HepG2 (cell line): ENCODE results near the gene HS6ST1. TPM values are rescaled to one million over a fixed set of nuclear protein-coding genes. Genes with fewer than 3 reads are reported as not detected.

Experiments
- ATAC-seq: fragments of 200-7000 bp; cut with Tn5 transposase; 3 replicates; pipeline ENCODE4 v1.9.1; 2020; ENCODE audit warnings: mild to moderate bottlenecking, moderate library complexity
- BruUV-seq: library from RNA; stranded (reverse); fragments of 400-500 nt; replicated peaks from 2 replicates; lab custom pipeline; 2021; lab: Mats Ljungman, UMichigan
- CTCF ChIA-PET: fragments of 300-600 bp; formaldehyde crosslinking; extraction: SDS; loops from one replicate; lab custom pipeline; 2021; ENCODE audit warnings: low total read pairs, inconsistent platforms, low intra/inter-chr PET ratio; lab: Yijun Ruan, JAX
- POLR2A ChIA-PET: fragments of 350-600 bp; sonication (Branson Sonifier 250); formaldehyde crosslinking; loops from one replicate; lab custom pipeline; 2020; ENCODE audit warnings: antibody characterized with exemption, inconsistent platforms; lab: Yijun Ruan, JAX
- DNase-seq: peaks from one replicate; pipeline ENCODE4 v3.0.0-alpha.2; 2015; ENCODE audit warnings: low spot score
- FAIRE-seq: peaks from 3 replicates; lab custom pipeline; 2011; peaks lifted over from hg19 to GRCh38; lab: Jason Lieb, UNC
- H2AFZ ChIP-seq: one replicate; pipeline ENCODE4 v1.6.1; 2011; ENCODE audit warnings: low read length, inconsistent platforms
- H3K27ac ChIP-seq: fragments of 300-600 bp; 3 replicates; pipeline ENCODE4 v1.8.0; 2011; ENCODE audit warnings: mixed run types, mild to moderate bottlenecking, mixed read lengths, low read length, inconsistent platforms; ENCODE audit not compliant: insufficient read depth; ENCODE audit errors: extremely low read length
- H3K27me3 ChIP-seq, 2 experiments: fragments of 200-600 bp in 1 of 2; 2 replicates in 1 of 2; 3 replicates in 1 of 2; pipeline versions ENCODE4 v1.6.0 to v1.8.0; 2011; ENCODE audit warnings: low read length in 2 of 2, mild to moderate bottlenecking in 2 of 2, moderate library complexity in 2 of 2, inconsistent platforms in 1 of 2; ENCODE audit not compliant: insufficient read depth in 2 of 2, control insufficient read depth in 1 of 2
- H3K36me3 ChIP-seq, 2 experiments: fragments of 200-600 bp in 1 of 2; replicated peaks in 1 of 2; 2 replicates in 1 of 2; 3 replicates in 1 of 2; pipeline versions ENCODE4 v1.5.1 to v1.8.0; 2011; ENCODE audit warnings: low read length in 2 of 2, inconsistent platforms in 1 of 2; ENCODE audit not compliant: insufficient read depth in 2 of 2, control insufficient read depth in 1 of 2
- H3K4me1 ChIP-seq: 2 replicates; pipeline ENCODE4 v1.5.1; 2012; ENCODE audit warnings: low read length, inconsistent platforms; ENCODE audit not compliant: insufficient read depth
- H3K4me2 ChIP-seq: 2 replicates; pipeline ENCODE4 v1.6.0; 2011; ENCODE audit warnings: low read depth, low read length, inconsistent platforms
- H3K4me3 ChIP-seq, 3 experiments: fragments of 200-600 bp in 1 of 3; sonication (generic), shearing (Covaris generic) in 1 of 3; replicated peaks in 1 of 3; 2 replicates each; pipeline ENCODE4 v1.5.1; 2011 to 2016; ENCODE audit warnings: low read length in 3 of 3, inconsistent platforms in 2 of 3, low read depth in 2 of 3, mild to moderate bottlenecking in 2 of 3, control low read depth in 1 of 3, mixed read lengths in 1 of 3; ENCODE audit not compliant: insufficient read depth in 1 of 3
- H3K79me2 ChIP-seq: one replicate; pipeline ENCODE4 v1.6.1; 2011; ENCODE audit warnings: low read length, inconsistent platforms; ENCODE audit not compliant: insufficient read depth
- H3K9ac ChIP-seq: 2 replicates; pipeline ENCODE4 v1.6.0; 2011; ENCODE audit warnings: mild to moderate bottlenecking, low read depth, low read length, inconsistent platforms; ENCODE audit not compliant: insufficient read depth
- H3K9me3 ChIP-seq: 2 replicates; pipeline ENCODE4 v1.5.1; 2012; ENCODE audit warnings: mild to moderate bottlenecking, low read length
- H4K20me1 ChIP-seq: 2 replicates; pipeline ENCODE4 v1.6.0; 2011; ENCODE audit warnings: inconsistent platforms, mild to moderate bottlenecking, low read length, moderate library complexity; ENCODE audit not compliant: insufficient read depth
- ELF1 ChIP-seq: sonication (generic); formaldehyde crosslinking; IDR thresholded peaks from 2 replicates; pipeline ENCODE4 v1.4.0; 2020; ENCODE audit warnings: missing genetic modification reagents
- HNRNPLL ChIP-seq: fragments of 200-400 bp; formaldehyde crosslinking; IDR thresholded peaks from 2 replicates; pipeline ENCODE4 v1.6.1; 2017; ENCODE audit warnings: mild to moderate bottlenecking, low read depth, low read length; ENCODE audit not compliant: poor library complexity, severe bottlenecking
- HNRNPUL1 ChIP-seq: fragments of 200-400 bp; formaldehyde crosslinking; IDR thresholded peaks from 2 replicates; pipeline ENCODE4 v1.6.1; 2017; ENCODE audit warnings: low read depth, mild to moderate bottlenecking, low read length, moderate library complexity
- NONO ChIP-seq, 2 experiments: fragments of 450-650 bp in 1 of 2; sonication (generic) in 1 of 2; formaldehyde crosslinking in 1 of 2; IDR thresholded peaks in 1 of 2; conservative IDR thresholded peaks in 1 of 2; 2 replicates each; pipeline versions ENCODE4 v1.6.1 to v1.8.0; 2017 to 2022; ENCODE audit warnings: mild to moderate bottlenecking in 1 of 2, missing genetic modification reagents in 1 of 2, moderate library complexity in 1 of 2
- RFXANK ChIP-seq: IDR thresholded peaks from 2 replicates; pipeline ENCODE4 v1.6.1; 2016
- TEAD3 ChIP-seq: optimal IDR thresholded peaks from 2 replicates; pipeline ENCODE3; 2016; ENCODE audit warnings: borderline replicate concordance
- ZNF253 ChIP-seq: sonication (generic); formaldehyde crosslinking; IDR thresholded peaks from 2 replicates; pipeline ENCODE4 v1.8.0; 2022; ENCODE audit warnings: mild to moderate bottlenecking, missing genetic modification reagents, borderline replicate concordance
- ZNF484 ChIP-seq: sonication (generic); formaldehyde crosslinking; IDR thresholded peaks from 2 replicates; pipeline ENCODE4 v1.5.1; 2020; ENCODE audit warnings: mild to moderate bottlenecking, low read depth, missing genetic modification reagents, borderline replicate concordance
- ZNF672 ChIP-seq: sonication (generic); formaldehyde crosslinking; IDR thresholded peaks from 2 replicates; pipeline ENCODE4 v1.8.1; 2022; ENCODE audit warnings: missing genetic modification reagents
- WGBS: methylation state at CpG from one replicate; pipeline ENCODE4 v1.1.6; 2017; ENCODE audit warnings: low lambda C conversion rate; 5-methylcytosine and 5-hydroxymethylcytosine counted together
- in situ Hi-C: cut with HindIII; loops from 2 replicates; pipeline ENCODE4 v1.10.0; 2017; ENCODE audit warnings: low pct_unique_long_range_greater_than_20kb; ENCODE audit not compliant: extremely low pct_ligation_motif_present
- intact Hi-C: fragments of 100-400 bp; cut with micrococcal nuclease; formaldehyde crosslinking; loops from one replicate; pipeline ENCODE4 v1.10.0; 2022; ENCODE audit not compliant: unreplicated experiment
- polyA plus RNA-seq, 8 experiments: library from polyadenylated mRNA; depleted of rRNA in 3 of 8; stranded (reverse) in 7 of 8; unstranded in 1 of 8; fragments of >200 nt; fragmentation: Illumina TruSeq in 4 of 8; extraction: Trizol in 4 of 8; gene quantifications; 2 replicates each; pipeline versions ENCODE4 v1.2.1 to v1.2.3, GENCODE V29; 2011 to 2016; ENCODE audit warnings: low read depth in 4 of 8, missing spikeins in 1 of 8, mixed read lengths in 1 of 8; ENCODE audit not compliant: insufficient read depth in 1 of 8
- total RNA-seq, 5 experiments: library from RNA; depleted of rRNA; stranded (reverse); fragments of >200 nt; fragmentation: Illumina TruSeq; extraction: Trizol; gene quantifications; 2 replicates each; pipeline ENCODE4 v1.2.3, GENCODE V29; 2016; ENCODE audit warnings: low read depth in 1 of 5
- TF ChIP-seq, protein P1 (sequence below): sonication (generic); formaldehyde crosslinking; IDR thresholded peaks from 2 replicates; pipeline ENCODE4 v1.5.0; 2020; ENCODE audit warnings: missing genetic modification reagents

Gene HS6ST1
- total and polyA plus RNA-seq, 2 of the 13 experiments (the other 11 are each of a cell fraction or from before 2014, with no cell fraction given): 34.5 to 84.6 TPM

- ATAC-seq: no peak
- Histone ChIP-seq H3K27ac (no peak overlapping the region), H4K20me1 (no peaks in the 10 kb centered on the region), H3K4me1 (no peaks in the 10 kb centered on the region), H3K9ac (no peak overlapping the region), H3K36me3 (no peaks in the 10 kb centered on the region), H3K4me2 (no peak overlapping the region), H3K79me2 (no peaks in the 10 kb centered on the region), H2AFZ (no peak overlapping the region), H3K9me3 (no peaks in the 10 kb centered on the region), H3K4me3 (no peak overlapping the region), H3K27me3 (peaks cover 0 to 3% of the 10 kb centered on the region in 2 experiments; a peak in 1 of 5 replicates)
- ChIA-PET POLR2A (no interaction called here), CTCF (no interaction called here)
- FAIRE-seq: no peak
- WGBS: 31% methylated on average over 6 of the region's 6 CpGs
- DNase-seq: no peak
- BruUV-seq: no TSS peak
- in situ Hi-C loops (no loop called here), intact Hi-C loops (no loop called here)
- TF ChIP-seq RFXANK (CRISPR knock-in tag) (no peak), HNRNPLL (no peak), ZNF484 (CRISPR knock-in tag) (no peak), ELF1 (CRISPR knock-in tag) (no peak), TEAD3 (CRISPR knock-in tag) (peak; percentile 21), ZNF672 (CRISPR knock-in tag) (no peak), ZNF253 (CRISPR knock-in tag) (no peak)
- TF ChIP-seq, protein P1, sequence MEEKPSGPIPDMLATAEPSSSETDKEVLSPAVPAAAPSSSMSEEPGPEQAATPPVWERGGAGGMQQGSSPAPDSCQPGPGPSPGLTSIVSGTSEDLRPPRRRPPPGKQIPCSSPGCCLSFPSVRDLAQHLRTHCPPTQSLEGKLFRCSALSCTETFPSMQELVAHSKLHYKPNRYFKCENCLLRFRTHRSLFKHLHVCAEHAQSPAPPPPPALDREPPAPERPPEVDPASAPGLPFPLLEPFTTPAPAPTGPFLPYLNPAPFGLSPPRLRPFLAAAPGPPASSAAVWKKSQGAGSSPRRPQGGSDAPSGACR (CRISPR knock-in tag): no peak
Observed at GRCh38 chr2:128362889-128363228, 44.2 kb upstream of the HS6ST1 start.

- no peak overlapping the region for H2AFZ ChIP-seq
- H3K27ac ChIP-seq: no peak overlapping the region
- no peak overlapping the region for H3K9ac ChIP-seq
- no peak overlapping the region for H3K4me2 ChIP-seq
- H3K4me3 ChIP-seq: no peak overlapping the region
- H3K4me1 ChIP-seq: no peaks in the 10 kb centered on the region
- WGBS: 56% methylated on average over 12 of the region's 12 CpGs
- ATAC-seq (peak; percentile 17), FAIRE-seq (no peak), DNase-seq (no peak)
- BruUV-seq: no TSS peak
- peaks cover 0 to 3% of the 10 kb centered on the region in 2 experiments; a peak in 1 of 5 replicates for H3K27me3 ChIP-seq
- POLR2A ChIA-PET: no interaction called here
- H4K20me1 ChIP-seq: no peaks in the 10 kb centered on the region
- H3K9me3 ChIP-seq: no peaks in the 10 kb centered on the region
- H3K79me2 ChIP-seq: no peaks in the 10 kb centered on the region
- H3K36me3 ChIP-seq: no peaks in the 10 kb centered on the region
- intact Hi-C loops: no loop called here
- CTCF ChIA-PET: no interaction called here
- TF ChIP-seq NONO (IDR thresholded peaks at IDR 0.05): peak; percentile 58; the same call in 1 of the 2 replicates
- TF ChIP-seq NONO (CRISPR knock-in tag; conservative IDR thresholded peaks at IDR 0.05): no peak
- no peak for TF ChIP-seq HNRNPUL1
- TF ChIP-seq, all 625 proteins: peak for 1
- in situ Hi-C loops: no loop called here
Observed at GRCh38 chr2:128362176-128362888, 43.7 kb upstream of the HS6ST1 start.
